Measurements from ENCODE around the gene POSTN. TPM values are rescaled to one million over a fixed set of nuclear protein-coding genes. Genes with fewer than 3 reads are reported as not detected.

POSTN gene
- total and polyA plus RNA-seq, 2 of the 8 experiments (the other 6 are each of a cell fraction or from before 2014, with no cell fraction given): 0.30 to 0.74 TPM

GRCh38 chr13:37576601-37577000, 22.0 kb downstream of the POSTN start:
- Histone ChIP-seq H4K5ac (ENCODE audit: insufficient read length, low read depth, low read length) (no peak overlapping the region), H2AFZ (ENCODE audit: low read length) (no peak overlapping the region), H2BK5ac (ENCODE audit: low read depth, low read length) (no peak overlapping the region), H3K23me2 (ENCODE audit: low read depth, low read length) (no peaks in the 10 kb centered on the region), H3K14ac (ENCODE audit: insufficient read length) (no peak overlapping the region), H3K27me3 (replicated peaks in 1 of 4; ENCODE audit: control insufficient read depth in 3 of 4, extremely low read depth in 1 of 4, insufficient read depth in 3 of 4, low read length in 3 of 4) (no peaks in the 10 kb centered on the region), H3K4ac (replicated peaks; ENCODE audit: insufficient read length, low read depth, low read length) (no peak overlapping the region), H3K18ac (ENCODE audit: extremely low read depth, low read length) (no peak overlapping the region), H3K79me2 (ENCODE audit: control insufficient read depth in 1 of 2, insufficient read depth in 2 of 2, low read length in 2 of 2) (no peaks in the 10 kb centered on the region), H3K23ac (ENCODE audit: insufficient read length) (no peak overlapping the region), H3K4me2 (ENCODE audit: insufficient read depth in 1 of 2, low read depth in 2 of 2, low read length in 2 of 2) (no peak overlapping the region), H4K20me1 (replicated peaks in 1 of 2; ENCODE audit: control insufficient read depth in 1 of 2, insufficient read depth in 2 of 2, low read length in 2 of 2) (no peaks in the 10 kb centered on the region), H2BK15ac (ENCODE audit: low read length) (no peak overlapping the region), H4K91ac (replicated peaks; ENCODE audit: insufficient read length, low read length) (no peak overlapping the region), H2BK12ac (ENCODE audit: low read depth, low read length) (no peak overlapping the region), H3K56ac (replicated peaks; ENCODE audit: insufficient read length, low read depth, low read length) (no peak overlapping the region), H2BK20ac (ENCODE audit: low read length) (no peak overlapping the region), H3K79me1 (ENCODE audit: low read depth, low read length) (no peaks in the 10 kb centered on the region), H2BK120ac (replicated peaks; ENCODE audit: low read depth, low read length) (no peak overlapping the region), H3K27ac (ENCODE audit: low read depth, low read length) (no peak overlapping the region), H3K4me3 (ENCODE audit: extremely low read depth in 1 of 4, insufficient read depth in 2 of 4, low read depth in 3 of 4, low read length in 4 of 4) (no peak overlapping the region), H3K4me1 (replicated peaks in 1 of 4; ENCODE audit: control insufficient read depth in 3 of 4, insufficient read depth in 4 of 4, low read length in 3 of 4) (no peaks in the 10 kb centered on the region), H3K36me3 (ENCODE audit: control insufficient read depth in 2 of 4, insufficient read depth in 4 of 4, low read length in 3 of 4) (no peaks in the 10 kb centered on the region), H3K9ac (replicated peaks in 1 of 4; ENCODE audit: extremely low read depth in 1 of 4, low read depth in 3 of 4, low read length in 3 of 4) (no peak overlapping the region), H2AK5ac (ENCODE audit: low read depth, low read length) (no peak overlapping the region), H4K8ac (ENCODE audit: extremely low read depth, insufficient read depth, low read length) (no peak overlapping the region), H3K9me3 (ENCODE audit: insufficient read depth in 2 of 2, low read depth in 1 of 2, low read length in 1 of 2) (no peaks in the 10 kb centered on the region)
- DNase-seq (ENCODE audit: low read depth in 1 of 2, low spot score in 2 of 2) (no peak), FAIRE-seq (no peak)
- CTCF ChIA-PET (ENCODE audit: partially characterized antibody): interaction anchor here (0.9 to 1.7 kb wide), 5 partner anchors 13 to 46 kb away, joined by 3 to 8 read pairs (median 4); no protein-coding TSS in a partner anchor
- TF ChIP-seq TEAD4 (IDR thresholded peaks at IDR 0.05; ENCODE audit: low read depth, low read length) (no peak), POU5F1 (IDR thresholded peaks at IDR 0.05; ENCODE audit: low read depth, low read length) (no peak), TAF1 (IDR thresholded peaks at IDR 0.05; ENCODE audit: low read depth, low read length) (no peak), CBX5 (IDR thresholded peaks at IDR 0.05; ENCODE audit: low read depth, low read length) (no peak), HDAC6 (IDR thresholded peaks at IDR 0.05; ENCODE audit: low read depth, low read length) (no peak), FOSL1 (IDR thresholded peaks at IDR 0.05; ENCODE audit: insufficient read depth, low read depth, low read length) (no peak), MAFK (IDR thresholded peaks at IDR 0.05; ENCODE audit: low read depth, low read length) (no peak), SP1 (IDR thresholded peaks at IDR 0.05; ENCODE audit: low read depth, low read length) (no peak), ATF3 (IDR thresholded peaks at IDR 0.05; ENCODE audit: insufficient read depth, low read depth, low read length) (no peak), ZNF274 (IDR thresholded peaks at IDR 0.05; ENCODE audit: borderline replicate concordance, extremely low read depth, low read length) (no peak), E2F6 (IDR thresholded peaks at IDR 0.05) (no peak), HDAC2 (IDR thresholded peaks at IDR 0.05; ENCODE audit: borderline replicate concordance in 1 of 2, low read depth in 2 of 2, low read length in 2 of 2) (no peak), BCL11A (IDR thresholded peaks at IDR 0.05; ENCODE audit: low read depth in 2 of 2, low read length in 2 of 2) (no peak), YY1 (IDR thresholded peaks at IDR 0.05; ENCODE audit: low read depth, low read length) (no peak), BRCA1 (IDR thresholded peaks at IDR 0.05; ENCODE audit: low read depth, low read length) (no peak)
- POLR2A ChIA-PET (ENCODE audit: partially characterized antibody): no interaction called here

All from H1 (cell line).